Suppressor macrophage (primary cell): ENCODE results near the gene VTI1A.
A peak's percentile ranks its signal among the peaks of the same experiment; 100 is the strongest.

Source experiments
- DNase-seq, 4 experiments: peaks; one replicate each; pipeline ENCODE4 v3.0.0-alpha.2; 2020 to 2022

VTI1A gene

DNA sequence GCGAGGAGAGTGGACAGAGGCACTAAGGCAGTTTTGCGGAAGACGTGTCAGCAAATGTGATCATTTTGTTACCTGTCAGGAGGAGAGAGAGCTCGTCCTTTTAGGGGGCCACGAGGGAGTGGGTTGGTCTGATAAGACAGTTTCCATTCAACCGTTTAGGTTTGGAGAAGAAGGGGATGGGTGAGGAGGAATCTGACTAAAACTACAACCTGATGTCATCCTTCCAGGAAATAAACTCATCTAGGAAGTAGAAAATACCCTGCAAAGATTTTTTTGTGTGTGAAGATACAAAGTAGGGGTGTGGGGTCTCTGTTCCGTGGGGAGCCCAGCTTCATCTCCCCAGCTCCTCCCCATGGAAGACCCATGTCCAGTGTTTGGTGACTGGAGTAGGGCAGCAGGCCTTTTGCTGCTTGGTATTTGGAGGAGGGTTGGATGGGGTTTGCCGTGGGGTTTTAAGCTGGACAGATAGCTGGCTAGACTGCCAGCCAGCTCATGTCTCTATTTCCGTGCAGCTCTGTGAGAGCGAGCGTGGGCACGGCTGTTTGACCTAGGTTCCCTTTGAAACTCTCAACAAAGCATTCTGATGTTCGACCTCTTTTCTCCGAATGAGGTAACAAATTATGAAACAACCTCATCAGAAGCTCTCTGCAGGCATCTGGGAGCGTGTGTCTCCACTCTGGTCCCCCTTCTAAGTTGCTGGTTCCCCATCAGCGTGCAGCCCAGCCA is 367.0 kb downstream of the VTI1A start:
- peak; percentile 36 to 66 (median 65) for DNase-seq

DNA sequence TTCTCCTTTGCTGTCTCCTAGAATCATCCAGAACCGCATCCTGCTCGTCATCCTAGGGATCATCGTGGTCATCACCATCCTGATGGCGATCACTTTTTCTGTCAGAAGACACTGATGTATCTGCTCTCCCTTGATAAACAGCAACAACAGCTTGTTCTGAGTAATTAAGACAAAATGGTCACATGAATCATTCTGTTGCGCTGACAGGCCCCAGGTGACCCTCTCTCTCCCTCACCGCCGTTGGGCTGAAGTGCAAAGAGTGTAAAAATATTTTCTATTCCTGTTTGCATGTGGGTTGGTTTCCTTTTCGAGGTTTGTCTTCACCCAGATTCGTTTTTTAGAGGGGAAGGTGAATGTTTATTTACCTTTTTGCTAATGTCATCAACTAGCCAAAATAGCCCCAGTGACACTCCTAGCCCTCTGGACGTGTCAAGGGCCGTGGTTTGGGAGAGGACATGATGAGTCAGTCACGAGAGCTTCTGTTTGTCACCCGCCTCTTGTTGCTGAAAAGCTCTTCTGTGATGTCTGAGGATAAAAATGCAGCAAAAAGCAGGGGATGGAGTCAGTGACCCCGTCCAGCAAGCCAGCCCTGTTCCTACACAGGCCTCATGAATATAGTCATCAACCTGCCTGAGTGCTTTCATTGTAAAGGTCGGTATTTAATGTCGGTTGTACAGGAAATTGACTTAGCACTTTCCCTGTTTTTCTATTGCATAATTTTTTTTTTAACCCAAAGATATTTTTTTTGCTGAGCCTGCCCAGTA is 368.4 kb downstream of the VTI1A start:
- DNase-seq, result peak; percentile 45 to 74 (median 62)

DNA sequence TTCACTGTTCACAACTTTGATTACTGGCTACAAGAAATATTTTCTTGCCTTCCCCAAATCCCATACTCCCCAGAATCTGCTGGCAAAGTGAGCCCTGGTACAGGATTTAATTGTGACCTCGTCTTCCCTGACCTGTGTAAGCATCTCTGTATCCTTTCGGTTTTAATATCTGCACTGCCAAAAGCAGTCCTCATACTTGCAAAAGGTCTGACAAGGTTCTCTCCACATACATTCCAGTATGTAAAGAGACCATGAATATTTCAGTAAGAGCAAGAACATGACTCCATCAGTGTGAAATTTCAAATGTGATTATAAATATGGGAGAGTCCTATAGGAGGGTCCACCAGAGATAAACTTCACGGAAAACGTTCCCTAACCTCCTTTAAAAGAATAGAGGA is 369.0 kb downstream of the VTI1A start:
- no peak for DNase-seq

DNA sequence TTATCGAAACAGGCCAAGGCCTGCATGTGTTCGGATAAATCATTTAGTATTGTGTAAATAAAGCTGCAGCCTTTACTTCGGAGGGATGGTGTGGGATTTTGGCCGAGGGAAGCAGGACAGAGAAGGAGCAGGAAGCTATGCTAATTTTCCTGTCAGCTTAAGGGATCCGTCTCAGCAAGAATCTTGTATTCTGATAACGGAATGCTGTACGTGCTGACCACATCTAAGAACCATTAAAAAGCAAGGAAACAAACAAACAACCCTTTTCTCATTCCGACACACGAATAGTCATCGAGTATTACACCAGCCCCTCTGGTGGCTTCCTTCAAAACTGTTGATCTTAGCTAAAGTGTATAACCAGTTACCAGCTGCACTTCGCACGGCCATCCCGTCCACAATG is 369.9 kb downstream of the VTI1A start:
- DNase-seq, result no peak

DNA sequence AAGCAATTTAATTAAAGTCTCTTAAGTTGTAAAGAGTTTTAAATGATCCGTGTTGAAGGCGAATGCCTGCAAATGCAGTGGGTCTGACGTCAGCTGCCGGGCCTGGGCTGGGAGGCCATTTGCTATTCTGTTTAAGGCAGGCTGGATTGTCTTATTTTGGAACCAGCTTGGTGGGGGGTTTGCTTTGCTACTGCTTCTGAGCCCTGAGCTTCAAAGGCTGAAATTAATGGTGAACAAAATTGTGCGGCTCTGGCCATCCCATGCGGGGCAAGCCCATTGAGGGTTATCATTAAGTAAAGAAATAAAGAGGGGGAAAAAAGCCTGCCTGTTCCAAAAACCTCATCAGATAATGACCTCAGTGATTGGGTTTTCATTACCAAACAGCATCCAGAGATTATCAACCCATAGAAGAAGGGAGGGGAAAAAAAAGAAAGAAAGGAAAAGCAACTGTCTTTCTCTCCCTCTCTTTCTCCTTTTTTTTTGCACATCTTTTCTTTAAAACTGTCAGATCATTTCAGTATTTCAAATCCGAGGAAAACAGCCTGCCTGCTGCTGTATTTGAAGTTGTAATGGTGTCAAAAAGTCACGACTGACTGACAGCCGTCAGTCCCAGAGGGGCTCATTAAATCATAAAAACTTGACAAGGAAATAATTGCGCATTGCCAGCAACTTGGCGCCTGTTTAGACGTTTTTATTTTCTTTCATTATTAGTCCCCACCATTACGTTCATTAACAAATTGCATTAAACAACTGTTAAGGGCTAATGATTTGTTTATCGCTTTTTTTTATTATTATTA is 371.2 kb downstream of the VTI1A start:
- no peak for DNase-seq

DNA sequence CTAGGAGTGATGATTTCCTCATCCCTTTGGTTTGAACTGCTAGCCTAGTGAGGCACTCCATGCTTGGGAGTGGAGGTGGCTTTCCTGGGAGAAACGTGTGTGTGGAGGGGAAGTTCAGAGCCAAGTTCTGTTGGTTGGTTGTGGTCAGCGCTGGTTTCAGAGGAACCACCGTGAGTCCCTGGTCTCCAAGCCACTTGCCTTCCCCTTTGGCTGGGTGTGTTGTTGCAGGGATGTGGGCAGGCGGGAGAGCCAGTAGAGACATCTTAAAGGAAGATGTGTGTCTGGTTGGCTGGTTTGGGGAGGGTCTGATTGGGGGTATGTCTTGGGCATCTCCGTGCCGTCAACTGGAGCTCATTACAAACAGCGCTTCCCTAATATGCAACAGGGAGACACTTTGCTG is 372.2 kb downstream of the VTI1A start:
- DNase-seq, result peak; percentile 40 to 67 (median 66)

DNA sequence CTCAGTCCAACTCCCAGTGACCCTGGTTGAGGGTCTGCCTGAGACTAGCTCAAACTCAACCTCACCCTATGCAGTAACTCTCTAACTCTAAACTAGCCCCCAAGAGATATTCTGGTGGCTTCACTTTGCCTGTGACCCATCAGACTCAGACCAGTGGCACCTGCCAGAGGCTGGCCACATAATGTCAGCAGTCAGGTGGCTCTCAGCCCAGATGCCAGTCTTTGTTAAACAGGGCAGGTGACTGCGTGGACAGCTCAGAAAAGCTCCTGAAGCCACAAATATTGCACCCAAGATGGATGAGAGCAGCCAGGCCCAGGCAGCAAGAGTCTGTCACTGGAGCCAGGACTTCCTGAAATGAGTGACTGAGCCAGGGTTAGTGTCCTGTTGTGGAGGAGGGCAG is 373.3 kb downstream of the VTI1A start:
- DNase-seq, result no peak

DNA sequence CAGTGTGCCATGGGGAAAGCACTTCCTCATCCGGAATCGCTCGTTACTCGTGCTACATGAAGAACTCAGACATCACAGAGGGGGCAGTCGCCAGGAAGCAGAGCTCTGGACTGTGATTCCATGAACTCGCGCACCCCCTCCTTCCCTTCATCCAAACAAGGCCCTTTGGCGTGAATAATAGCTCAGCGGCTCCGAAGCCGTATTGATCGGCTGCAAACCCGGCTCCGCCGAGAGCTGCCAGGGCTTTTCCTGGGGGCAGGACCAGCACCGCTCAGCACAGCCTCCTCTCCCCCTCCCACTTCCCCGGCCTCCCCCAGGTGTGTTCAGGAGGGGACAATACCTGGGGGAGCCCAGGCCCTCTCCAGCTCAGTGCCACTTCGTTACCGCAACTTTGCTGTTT is 374.0 kb downstream of the VTI1A start:
- no peak for DNase-seq

DNA sequence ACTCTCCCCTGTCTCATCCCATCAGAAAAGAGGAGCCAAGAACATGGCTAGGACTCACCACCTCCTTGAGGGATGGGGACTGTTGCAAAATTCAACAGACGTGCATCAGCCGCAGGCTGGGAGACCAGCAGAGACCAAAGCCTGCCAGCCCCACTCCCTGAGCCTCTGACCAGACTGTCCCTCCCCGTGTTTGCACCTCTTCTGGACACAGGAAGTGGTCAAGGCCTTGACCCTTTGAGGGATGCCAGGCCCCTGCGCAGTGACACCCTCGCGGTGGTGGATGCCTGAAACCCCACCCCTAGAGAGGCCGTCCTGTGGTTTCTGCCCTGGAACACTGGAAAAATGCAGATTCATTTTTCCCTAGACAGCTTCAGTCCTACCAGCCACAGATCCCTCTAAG is 374.6 kb downstream of the VTI1A start:
- no peak for DNase-seq

DNA sequence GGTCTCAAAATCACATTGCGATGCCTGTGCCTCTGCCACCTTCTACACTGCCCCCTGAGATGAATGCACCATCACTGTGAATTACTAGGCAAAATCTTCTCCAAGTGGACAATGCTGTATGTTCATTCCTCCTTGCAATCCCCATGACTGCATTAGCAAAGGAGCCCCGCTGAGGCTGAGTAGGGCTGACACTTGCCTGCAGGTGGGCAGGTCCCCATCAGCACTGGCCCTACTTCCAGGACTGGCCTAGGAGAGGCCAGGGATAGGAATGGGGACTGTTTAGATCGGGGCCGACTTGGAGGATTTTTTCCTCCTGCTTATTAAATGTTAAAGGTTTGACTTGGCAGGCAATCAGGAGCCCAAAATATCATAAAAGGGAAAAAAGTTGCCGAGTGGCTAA is 376.0 kb downstream of the VTI1A start:
- no peak for DNase-seq

DNA sequence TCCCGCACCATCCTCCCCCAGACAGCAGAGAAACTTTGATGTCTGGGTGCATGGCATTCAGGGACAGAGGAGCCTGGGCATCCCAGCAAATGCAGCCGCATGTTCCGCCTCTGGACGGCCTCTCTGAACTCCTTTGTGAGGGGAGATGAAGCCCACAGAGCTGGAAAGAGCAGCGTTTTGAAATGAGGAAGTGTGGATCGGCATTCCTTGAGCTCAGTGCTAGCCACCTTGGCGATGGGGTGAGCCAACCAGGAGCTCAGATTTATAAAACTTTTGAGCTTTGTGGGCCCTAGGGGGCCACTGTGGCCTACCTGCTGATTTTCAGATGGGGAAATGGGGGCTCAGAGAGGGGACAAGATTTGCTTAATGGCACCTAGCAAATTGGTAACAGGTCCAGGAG is 376.6 kb downstream of the VTI1A start:
- no peak for DNase-seq

DNA sequence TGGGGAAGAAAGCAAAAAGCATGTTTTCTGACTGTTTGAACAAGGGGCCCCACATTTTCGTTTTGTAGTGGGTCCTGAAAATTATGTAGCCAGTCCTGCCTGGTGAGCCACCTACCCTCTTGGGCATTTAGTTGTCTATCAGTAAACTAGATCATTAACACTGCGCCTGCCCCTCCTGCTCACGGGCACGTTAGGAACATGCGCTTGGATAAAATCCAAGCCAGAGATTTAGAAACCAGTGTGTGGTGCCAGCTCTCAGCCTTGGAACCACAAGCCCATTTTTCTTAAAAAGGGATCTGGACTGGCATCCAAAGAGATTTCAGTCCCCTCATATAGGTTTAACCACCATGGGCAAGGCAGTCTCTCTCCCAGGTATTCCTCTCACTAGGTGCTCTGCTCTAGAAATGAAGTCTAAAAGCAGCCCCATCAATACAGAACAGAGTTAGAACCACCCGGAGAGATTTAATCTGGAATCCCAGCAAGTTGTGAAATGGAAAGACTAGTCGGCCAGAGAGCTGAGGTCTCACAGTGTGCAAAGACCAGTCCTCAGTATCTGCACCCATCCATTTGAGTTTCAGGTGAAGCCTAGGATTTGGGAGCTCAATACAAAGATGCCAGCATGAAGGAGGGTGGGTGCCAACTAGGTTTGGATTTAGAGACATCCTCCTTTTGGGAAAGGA is 379.1 kb downstream of the VTI1A start:
- no peak for DNase-seq

DNA sequence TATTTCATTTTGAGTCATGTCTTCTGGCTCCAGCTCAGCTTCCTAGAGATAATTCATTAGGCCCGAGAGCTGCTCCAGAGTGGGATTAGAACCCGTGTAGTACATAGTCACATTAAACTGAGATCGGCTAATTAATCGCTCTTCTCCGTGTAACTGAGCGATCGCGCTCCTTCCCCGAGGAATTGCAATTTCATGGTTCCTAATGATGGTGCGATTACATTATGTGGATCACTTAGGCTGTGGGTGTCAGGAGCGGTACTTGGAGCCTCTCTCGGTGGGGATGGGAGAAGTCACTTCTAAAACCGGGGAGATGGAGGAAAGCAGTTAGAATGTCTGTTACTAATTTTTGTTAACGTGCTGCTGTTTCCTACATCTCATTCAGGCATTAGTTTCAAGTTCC is 380.1 kb downstream of the VTI1A start:
- DNase-seq, result no peak

DNA sequence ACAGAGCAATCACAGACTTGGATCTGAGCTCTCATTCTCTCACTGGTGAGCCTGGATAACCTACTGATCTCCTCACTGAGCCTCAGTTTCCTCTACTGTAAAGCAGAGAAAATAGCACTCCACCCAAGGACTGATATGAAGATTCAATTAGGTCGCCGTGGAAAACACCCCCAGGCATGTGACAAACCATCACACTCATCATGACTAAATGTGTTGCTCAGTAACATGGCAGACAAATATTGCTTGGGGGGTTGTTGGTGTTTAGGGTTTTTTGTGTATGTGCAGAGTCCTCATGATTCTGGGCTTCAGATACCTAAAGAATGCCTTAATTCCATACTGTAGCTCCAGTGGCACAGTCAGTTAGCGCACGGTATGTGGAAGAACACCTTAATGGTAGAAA is 380.9 kb downstream of the VTI1A start:
- no peak for DNase-seq

DNA sequence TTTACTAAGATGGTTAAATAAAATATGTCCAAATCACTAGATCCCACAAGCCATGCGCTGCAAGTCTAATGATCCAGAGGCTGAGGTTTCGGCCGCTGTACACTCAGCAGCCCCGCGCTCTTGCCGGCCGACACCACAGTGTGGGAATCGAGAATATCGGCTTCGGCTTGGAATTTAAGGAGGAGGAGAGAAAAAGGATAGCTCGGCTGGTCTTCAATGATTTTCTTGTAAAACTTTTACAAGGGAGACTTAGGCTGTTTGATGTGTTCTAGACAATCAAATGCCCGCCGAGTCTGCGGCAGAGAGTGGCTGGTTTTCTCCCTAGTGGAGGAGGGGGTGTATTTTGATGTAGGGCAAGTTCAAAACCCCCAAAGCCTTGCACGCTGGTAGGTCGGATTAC is 384.8 kb downstream of the VTI1A start:
- DNase-seq, result no peak

DNA sequence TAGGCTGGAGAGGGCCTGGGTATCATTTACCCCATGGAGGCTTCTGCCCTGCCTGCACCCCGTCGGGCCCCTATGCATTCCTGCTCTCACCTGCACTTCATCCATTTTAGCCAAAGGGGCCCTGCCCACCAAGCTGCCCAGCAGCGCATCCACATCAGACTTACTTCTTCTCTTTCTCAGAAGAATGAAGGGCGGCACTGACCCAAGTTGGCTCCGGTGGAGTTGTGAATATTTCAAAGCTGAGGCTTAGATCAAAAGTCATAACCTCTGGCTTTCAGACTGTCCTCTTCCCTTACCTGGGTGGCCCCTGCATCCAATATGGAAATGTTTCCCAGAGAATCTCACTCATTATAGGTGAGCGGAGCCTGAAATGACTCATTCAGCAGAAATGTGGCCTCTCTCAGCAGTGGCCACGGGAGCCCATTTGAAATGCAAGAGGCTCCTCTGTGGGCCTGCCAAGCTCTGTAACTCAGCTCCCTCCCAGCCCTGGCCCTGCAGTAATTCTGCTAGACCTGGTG is 385.4 kb downstream of the VTI1A start:
- DNase-seq, result no peak

DNA sequence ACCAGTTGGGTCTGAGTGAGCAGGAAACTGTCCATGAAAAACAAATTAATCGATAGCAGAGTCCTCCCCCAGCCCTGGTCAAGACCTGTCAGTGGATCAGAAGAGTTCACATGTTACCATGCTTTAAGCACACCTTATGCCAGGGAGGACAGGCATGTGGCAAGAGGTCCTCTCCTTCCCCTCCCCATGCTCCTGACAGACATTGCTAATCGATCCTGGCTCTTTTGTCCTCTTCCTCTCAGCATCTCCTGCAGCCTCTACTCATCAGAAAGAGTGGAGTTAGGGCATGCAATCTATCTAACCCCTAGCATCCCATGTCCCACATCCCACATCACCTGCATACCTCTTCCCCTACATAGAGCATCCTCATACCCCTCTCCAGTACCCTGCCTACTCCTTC is 385.9 kb downstream of the VTI1A start:
- no peak for DNase-seq

DNA sequence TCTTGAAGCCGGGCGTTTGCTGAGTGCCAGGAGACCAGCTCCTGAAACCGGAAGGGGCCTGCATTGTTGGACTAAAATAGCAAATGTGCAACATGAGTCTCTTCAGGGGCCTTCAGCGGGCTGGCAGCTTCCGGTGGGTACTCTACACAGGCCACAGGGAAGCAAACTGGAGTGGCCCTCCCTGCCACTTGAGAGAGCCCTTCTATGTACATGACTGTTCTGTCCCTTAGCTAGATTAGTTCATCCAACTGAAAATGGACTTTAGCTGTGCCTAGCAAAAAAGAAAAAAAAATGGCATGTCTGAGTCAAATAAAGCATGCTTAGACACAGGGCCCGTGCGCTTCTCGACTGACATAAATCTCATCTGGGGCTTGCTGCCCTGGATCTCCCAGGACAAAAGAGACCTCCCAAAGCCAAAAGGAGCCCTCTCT is 387.8 kb downstream of the VTI1A start:
- no peak for DNase-seq

DNA sequence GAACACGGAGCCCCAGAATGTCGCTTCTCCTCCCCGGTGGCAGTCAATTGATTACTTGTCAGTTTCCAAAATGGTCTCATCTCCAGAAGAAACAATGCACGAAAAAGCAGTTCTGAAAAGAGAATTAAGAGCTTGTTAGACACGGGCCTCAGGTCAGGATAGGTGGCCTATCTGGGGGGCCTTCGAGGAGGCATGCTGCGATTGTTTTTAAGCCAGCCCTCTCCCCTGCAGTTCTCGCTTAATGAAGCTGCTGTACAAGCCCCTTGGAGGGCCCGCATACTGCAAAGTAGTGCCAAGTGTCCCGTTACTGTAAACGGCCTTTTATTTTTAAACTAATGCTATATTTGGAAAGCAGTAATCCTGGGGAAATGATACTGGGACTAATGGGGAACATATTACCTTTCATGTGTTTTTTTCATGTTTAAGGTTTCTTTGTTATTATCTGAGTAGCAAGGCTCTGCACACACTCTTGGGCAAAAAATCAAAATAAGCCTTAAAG is 388.3 kb downstream of the VTI1A start:
- no peak for DNase-seq

DNA sequence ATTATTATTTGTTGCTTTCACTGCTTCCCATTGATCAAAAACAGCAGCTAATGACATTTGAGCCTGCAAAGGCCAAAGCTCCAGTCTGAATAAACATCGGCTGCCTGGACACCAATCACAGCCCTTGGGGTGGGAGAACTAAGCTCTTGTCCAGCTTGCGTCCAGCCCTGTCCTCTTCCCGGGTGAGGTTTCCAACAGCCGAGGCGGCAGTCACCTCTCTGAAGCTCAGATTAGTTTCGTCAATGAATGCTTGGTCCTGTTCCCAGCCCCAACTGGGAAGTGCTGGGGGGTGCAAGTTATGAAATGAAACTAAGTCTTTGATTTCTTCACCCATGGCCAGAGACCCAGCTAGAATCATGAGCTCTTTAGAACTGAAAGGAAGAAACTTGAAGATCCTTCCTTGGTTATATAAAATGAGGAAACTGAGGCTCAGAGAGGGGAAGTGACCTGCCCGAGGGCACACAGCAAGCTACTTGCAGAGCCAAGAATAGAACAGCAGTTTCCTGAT is 389.0 kb downstream of the VTI1A start:
- peak; percentile 59 to 81 (median 78) for DNase-seq

DNA sequence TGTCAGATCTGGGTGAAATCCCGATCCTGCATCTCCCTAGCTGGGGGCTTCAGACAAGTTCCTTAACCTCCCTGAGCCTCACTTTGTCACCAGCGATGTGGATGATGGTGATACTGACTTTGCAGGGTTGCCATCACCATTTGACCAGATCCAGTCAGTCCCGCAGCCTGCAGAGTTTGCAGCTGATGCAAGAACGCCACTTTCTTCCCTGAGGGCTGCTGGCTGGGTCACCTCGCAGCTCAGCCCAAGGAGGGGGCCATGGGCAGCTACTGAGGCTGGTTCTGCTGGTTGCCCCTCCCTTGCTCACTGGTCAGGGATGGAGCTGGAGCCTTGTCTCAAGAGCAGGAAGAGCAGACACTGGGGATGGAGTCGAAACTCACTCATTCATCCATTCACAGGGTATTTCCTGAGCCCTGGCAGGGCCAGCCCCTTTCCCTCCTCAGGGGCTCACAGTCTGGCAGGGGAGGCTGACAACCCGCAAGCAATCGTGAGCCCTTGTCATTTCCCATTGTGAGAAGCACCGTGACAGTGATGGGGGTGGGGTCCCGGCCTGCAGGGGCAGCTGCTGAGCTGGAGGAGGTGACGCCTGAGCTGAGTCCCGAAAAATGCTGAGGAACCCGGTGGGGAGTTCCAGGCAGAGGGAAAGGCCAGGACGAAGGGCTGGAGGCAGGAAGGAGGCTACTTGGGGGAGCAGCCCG is 391.9 kb downstream of the VTI1A start:
- DNase-seq, result no peak
